GM12878 (cell line): ENCODE results near the gene GK. TPM values are rescaled to one million over a fixed set of nuclear protein-coding genes. Genes with fewer than 3 reads are reported as not detected.

ENCODE experiments used
- BCLAF1 ChIP-seq: fragments of 450-650 bp; IDR thresholded peaks from 2 replicates; pipeline ENCODE4 v1.6.1; 2017; ENCODE audit warnings: antibody characterized with exemption, mild to moderate bottlenecking, moderate library complexity
- BHLHE40 ChIP-seq, 2 experiments: fragments of 450-650 bp in 1 of 2; IDR thresholded peaks; 2 replicates each; pipeline ENCODE4 v1.6.1; 2011 to 2017; ENCODE audit warnings: low read depth in 2 of 2, borderline replicate concordance in 1 of 2, improper control_type of control experiment in 1 of 2, low read length in 1 of 2, mild to moderate bottlenecking in 1 of 2
- CHD2 ChIP-seq: IDR thresholded peaks from 2 replicates; pipeline ENCODE4 v1.6.1; 2011; ENCODE audit warnings: low read depth, low read length, improper control_type of control experiment, borderline replicate concordance
- E2F4 ChIP-seq: IDR thresholded peaks from 2 replicates; pipeline ENCODE4 v1.6.1; 2012; ENCODE audit warnings: low read depth, low read length, improper control_type of control experiment
- ESRRA ChIP-seq: IDR thresholded peaks from 2 replicates; pipeline ENCODE4 v1.6.1; 2012; ENCODE audit warnings: mild to moderate bottlenecking, low read length, improper control_type of control experiment
- FOS ChIP-seq: IDR thresholded peaks from 3 replicates; pipeline ENCODE4 v1.6.1; 2011; ENCODE audit warnings: borderline replicate concordance; ENCODE audit not compliant: insufficient read length; ENCODE audit errors: extremely low read depth
- GATAD2B ChIP-seq: fragments of 450-650 bp; conservative IDR thresholded peaks from 2 replicates; pipeline ENCODE4 v1.6.1; 2017; ENCODE audit warnings: low read depth, mild to moderate bottlenecking, moderate library complexity
- HDAC2 ChIP-seq: fragments of 200-600 bp; sonication (generic); IDR thresholded peaks from 2 replicates; pipeline ENCODE4 v1.6.1; 2017
- HDGF ChIP-seq: fragments of 450-650 bp; IDR thresholded peaks from 2 replicates; pipeline ENCODE4 v1.6.1; 2016; ENCODE audit warnings: antibody characterized with exemption
- NFYB ChIP-seq: IDR thresholded peaks from 2 replicates; pipeline ENCODE4 v1.6.1; 2011; ENCODE audit warnings: low read depth, mild to moderate bottlenecking, low read length, improper control_type of control experiment, moderate library complexity; ENCODE audit not compliant: insufficient read depth
- RELA ChIP-seq: fragments of 450-650 bp; IDR thresholded peaks from 2 replicates; pipeline ENCODE4 v1.8.0; 2014; ENCODE audit warnings: borderline replicate concordance; ENCODE audit not compliant: partially characterized antibody
- SMAD1 ChIP-seq: fragments of 450-650 bp; IDR thresholded peaks from 2 replicates; pipeline ENCODE4 v1.6.1; 2018; ENCODE audit warnings: mild to moderate bottlenecking, low read depth; ENCODE audit not compliant: partially characterized antibody
- SPI1 ChIP-seq: IDR thresholded peaks from 2 replicates; pipeline ENCODE4 v1.6.1; 2011; ENCODE audit warnings: low read depth, mild to moderate bottlenecking, low read length, moderate library complexity, borderline replicate concordance; ENCODE audit not compliant: insufficient read depth
- TARDBP ChIP-seq: IDR thresholded peaks from 2 replicates; pipeline ENCODE4 v1.6.1; 2016; ENCODE audit warnings: borderline replicate concordance
- TBL1XR1 ChIP-seq: IDR thresholded peaks from 2 replicates; pipeline ENCODE4 v1.6.1; 2012; ENCODE audit warnings: low read depth, low read length, improper control_type of control experiment
- TCF3 ChIP-seq: IDR thresholded peaks from 2 replicates; pipeline ENCODE4 v1.6.1; 2012; ENCODE audit warnings: low read depth, mild to moderate bottlenecking, low read length, borderline replicate concordance; ENCODE audit not compliant: insufficient read depth
- ZNF217 ChIP-seq: fragments of 450-650 bp; IDR thresholded peaks from 2 replicates; pipeline ENCODE4 v1.6.1; 2017; ENCODE audit warnings: antibody characterized with exemption, mild to moderate bottlenecking
- polyA plus RNA-seq, 11 experiments: library from polyadenylated mRNA; depleted of rRNA in 4 of 11; unstranded in 6 of 11; stranded (reverse) in 5 of 11; fragments of >200 nt; fragmentation: Nextera tagmentation in 4 of 11; fragmentation: Illumina TruSeq in 1 of 11; extraction: Ambion mirVana in 4 of 11; extraction: Trizol in 1 of 11; gene quantifications; 1 replicate in 1 of 11; 2 replicates in 10 of 11; pipeline versions ENCODE4 v1.2.1 to v1.2.3, GENCODE V29; 2011 to 2016; ENCODE audit warnings: inconsistent platforms in 2 of 11, missing spikeins in 2 of 11, low read depth in 1 of 11
- total RNA-seq, 4 experiments: library from RNA; depleted of rRNA in 3 of 4; stranded (reverse); fragments of >200 nt in 3 of 4; fragmentation: Illumina TruSeq in 1 of 4; extraction: Trizol in 1 of 4; gene quantifications; 2 replicates each; pipeline versions ENCODE4 v1.2.1 to v1.2.3, GENCODE V29; 2013 to 2021
- TF ChIP-seq, protein P1 (sequence below): fragments of 450-650 bp; IDR thresholded peaks from 2 replicates; pipeline ENCODE4 v1.6.1; 2017; ENCODE audit warnings: mild to moderate bottlenecking, moderate library complexity
- TF ChIP-seq, protein P2 (sequence below): fragments of 450-650 bp; conservative IDR thresholded peaks from 2 replicates; pipeline ENCODE4 v1.6.1; 2017; ENCODE audit warnings: mild to moderate bottlenecking, moderate library complexity

GK gene
- total and polyA plus RNA-seq, 10 of the 15 experiments (the other 5 are each of a cell fraction or from before 2014, with no cell fraction given) = 6.3 to 22.3 (median 11.1) TPM

- TF ChIP-seq E2F4 = no peak
- no peak for TF ChIP-seq ESRRA
- TF ChIP-seq BCLAF1 = no peak
- TF ChIP-seq, protein P1, sequence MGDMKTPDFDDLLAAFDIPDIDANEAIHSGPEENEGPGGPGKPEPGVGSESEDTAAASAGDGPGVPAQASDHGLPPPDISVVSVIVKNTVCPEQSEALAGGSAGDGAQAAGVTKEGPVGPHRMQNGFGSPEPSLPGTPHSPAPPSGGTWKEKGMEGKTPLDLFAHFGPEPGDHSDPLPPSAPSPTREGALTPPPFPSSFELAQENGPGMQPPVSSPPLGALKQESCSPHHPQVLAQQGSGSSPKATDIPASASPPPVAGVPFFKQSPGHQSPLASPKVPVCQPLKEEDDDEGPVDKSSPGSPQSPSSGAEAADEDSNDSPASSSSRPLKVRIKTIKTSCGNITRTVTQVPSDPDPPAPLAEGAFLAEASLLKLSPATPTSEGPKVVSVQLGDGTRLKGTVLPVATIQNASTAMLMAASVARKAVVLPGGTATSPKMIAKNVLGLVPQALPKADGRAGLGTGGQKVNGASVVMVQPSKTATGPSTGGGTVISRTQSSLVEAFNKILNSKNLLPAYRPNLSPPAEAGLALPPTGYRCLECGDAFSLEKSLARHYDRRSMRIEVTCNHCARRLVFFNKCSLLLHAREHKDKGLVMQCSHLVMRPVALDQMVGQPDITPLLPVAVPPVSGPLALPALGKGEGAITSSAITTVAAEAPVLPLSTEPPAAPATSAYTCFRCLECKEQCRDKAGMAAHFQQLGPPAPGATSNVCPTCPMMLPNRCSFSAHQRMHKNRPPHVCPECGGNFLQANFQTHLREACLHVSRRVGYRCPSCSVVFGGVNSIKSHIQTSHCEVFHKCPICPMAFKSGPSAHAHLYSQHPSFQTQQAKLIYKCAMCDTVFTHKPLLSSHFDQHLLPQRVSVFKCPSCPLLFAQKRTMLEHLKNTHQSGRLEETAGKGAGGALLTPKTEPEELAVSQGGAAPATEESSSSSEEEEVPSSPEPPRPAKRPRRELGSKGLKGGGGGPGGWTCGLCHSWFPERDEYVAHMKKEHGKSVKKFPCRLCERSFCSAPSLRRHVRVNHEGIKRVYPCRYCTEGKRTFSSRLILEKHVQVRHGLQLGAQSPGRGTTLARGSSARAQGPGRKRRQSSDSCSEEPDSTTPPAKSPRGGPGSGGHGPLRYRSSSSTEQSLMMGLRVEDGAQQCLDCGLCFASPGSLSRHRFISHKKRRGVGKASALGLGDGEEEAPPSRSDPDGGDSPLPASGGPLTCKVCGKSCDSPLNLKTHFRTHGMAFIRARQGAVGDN = no peak
- no peak for TF ChIP-seq GATAD2B
- TF ChIP-seq SMAD1 = no peak
- TF ChIP-seq ZNF217 = peak; percentile 23; the same call in 1 of the 2 replicates
- no peak for TF ChIP-seq CHD2
- TF ChIP-seq TBL1XR1 = no peak
- TF ChIP-seq HDGF = no peak
- TF ChIP-seq, protein P2, sequence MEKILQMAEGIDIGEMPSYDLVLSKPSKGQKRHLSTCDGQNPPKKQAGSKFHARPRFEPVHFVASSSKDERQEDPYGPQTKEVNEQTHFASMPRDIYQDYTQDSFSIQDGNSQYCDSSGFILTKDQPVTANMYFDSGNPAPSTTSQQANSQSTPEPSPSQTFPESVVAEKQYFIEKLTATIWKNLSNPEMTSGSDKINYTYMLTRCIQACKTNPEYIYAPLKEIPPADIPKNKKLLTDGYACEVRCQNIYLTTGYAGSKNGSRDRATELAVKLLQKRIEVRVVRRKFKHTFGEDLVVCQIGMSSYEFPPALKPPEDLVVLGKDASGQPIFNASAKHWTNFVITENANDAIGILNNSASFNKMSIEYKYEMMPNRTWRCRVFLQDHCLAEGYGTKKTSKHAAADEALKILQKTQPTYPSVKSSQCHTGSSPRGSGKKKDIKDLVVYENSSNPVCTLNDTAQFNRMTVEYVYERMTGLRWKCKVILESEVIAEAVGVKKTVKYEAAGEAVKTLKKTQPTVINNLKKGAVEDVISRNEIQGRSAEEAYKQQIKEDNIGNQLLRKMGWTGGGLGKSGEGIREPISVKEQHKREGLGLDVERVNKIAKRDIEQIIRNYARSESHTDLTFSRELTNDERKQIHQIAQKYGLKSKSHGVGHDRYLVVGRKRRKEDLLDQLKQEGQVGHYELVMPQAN = no peak
- peak; percentile 47; the same call in 1 of the 2 replicates for TF ChIP-seq SPI1
- no peak for TF ChIP-seq RELA
- TF ChIP-seq NFYB = no peak
- TF ChIP-seq FOS = no peak
- no peak for TF ChIP-seq TARDBP
- TF ChIP-seq BHLHE40 (IDR thresholded peaks at IDR 0.05; ENCODE audit: borderline replicate concordance in 1 of 2, low read depth in 2 of 2, low read length in 1 of 2) = no peak
- no peak for TF ChIP-seq HDAC2
- TF ChIP-seq TCF3 = no peak
Observed at GRCh38 chrX:30712214-30712613, 59.0 kb downstream of the GK start (continued).
